ENCODE results near the gene SLC39A7. TPM values are rescaled to one million over a fixed set of nuclear protein-coding genes. Genes with fewer than 3 reads are reported as not detected.

Gene SLC39A7
- total and polyA plus RNA-seq, 8 donors = 71.9 to 149 (median 100) TPM

- H3K36me3 ChIP-seq = no peaks in the 10 kb centered on the region
- peak; percentile 39 to 49 for TF ChIP-seq CTCF (IDR thresholded peaks at IDR 0.05)
- DNase-seq = peak in 1 of 4 donors; percentile 26
- H3K4me1 ChIP-seq = no peaks in the 10 kb centered on the region
- no peak overlapping the region for H3K4me3 ChIP-seq
- intact Hi-C loops (cut with DNase I) = no loop called here
- no peaks in the 10 kb centered on the region for H3K27me3 ChIP-seq
- H3K27ac ChIP-seq = no peak overlapping the region
- ATAC-seq = peak; percentile 64
- no peaks in the 10 kb centered on the region for H3K9me3 ChIP-seq
These were observed 27.8 kb upstream of the SLC39A7 start for GRCh38 chr6:33172688-33173534.

DNA sequence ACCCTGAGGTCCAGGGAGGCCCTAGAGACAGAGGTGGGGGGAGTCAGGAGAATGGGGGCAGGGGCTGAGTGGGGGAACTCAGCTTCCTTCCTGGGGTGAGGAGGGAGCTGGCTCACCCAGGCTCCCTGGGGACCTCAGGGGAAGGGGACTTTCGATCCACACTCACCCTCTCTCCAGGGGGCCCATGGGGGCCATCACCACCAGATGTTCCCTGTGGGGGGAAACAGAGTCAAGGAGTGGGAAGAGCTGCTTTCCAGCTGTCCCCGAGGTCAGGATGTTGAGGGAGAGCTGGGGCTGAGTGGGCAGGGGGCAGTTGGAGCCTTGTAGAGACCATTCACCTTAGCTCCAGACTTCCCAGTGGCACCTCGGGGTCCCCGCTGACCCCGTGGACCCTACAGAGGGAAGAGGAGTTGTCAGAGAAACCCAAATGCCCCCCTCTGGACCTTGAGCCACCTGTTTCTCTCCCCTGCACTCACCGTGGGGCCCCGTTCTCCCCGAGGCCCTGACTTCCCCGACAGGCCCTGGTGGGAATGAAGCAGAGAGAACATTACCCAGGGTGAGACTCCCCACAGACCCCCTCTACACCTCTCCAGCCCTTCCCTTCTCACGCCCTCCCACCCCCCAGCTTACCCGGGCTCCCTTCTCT, 27.0 kb upstream of the SLC39A7 start:
- no peak for TF ChIP-seq CTCF (IDR thresholded peaks at IDR 0.05)
- DNase-seq = no peak
- no peak for ATAC-seq
- Histone ChIP-seq H3K36me3 (no peaks in the 10 kb centered on the region), H3K9me3 (no peaks in the 10 kb centered on the region), H3K4me1 (no peaks in the 10 kb centered on the region), H3K4me3 (no peak overlapping the region), H3K27ac (no peak overlapping the region), H3K27me3 (no peaks in the 10 kb centered on the region)
- intact Hi-C loops (cut with DNase I) = no loop called here

DNA sequence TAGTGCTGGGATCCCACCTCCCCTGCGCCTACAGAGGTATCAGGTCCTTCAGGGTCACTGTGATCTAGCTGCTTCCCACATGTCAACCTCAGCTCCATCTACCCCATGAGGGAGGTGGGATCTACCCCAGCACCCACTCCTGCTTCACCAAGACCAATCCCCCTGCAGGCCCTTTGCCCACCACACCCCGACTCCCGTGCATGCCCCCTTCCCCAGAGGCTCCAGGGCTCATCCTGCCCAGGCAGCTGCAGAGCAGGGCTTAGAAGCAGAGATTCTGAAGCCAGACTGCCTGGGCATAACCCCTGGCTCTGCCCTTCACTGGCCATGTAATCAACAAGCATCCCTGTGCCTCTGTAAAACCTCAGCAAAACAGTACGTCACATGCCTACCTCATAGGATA, 25.9 kb upstream of the SLC39A7 start:
- H3K4me1 ChIP-seq = no peaks in the 10 kb centered on the region
- no peak overlapping the region for H3K4me3 ChIP-seq
- no peaks in the 10 kb centered on the region for H3K9me3 ChIP-seq
- ATAC-seq = no peak
- intact Hi-C loops (cut with DNase I) = no loop called here
- no peak overlapping the region for H3K27ac ChIP-seq
- TF ChIP-seq CTCF (IDR thresholded peaks at IDR 0.05) = no peak
- DNase-seq = no peak
- H3K36me3 ChIP-seq = no peaks in the 10 kb centered on the region
- H3K27me3 ChIP-seq = no peaks in the 10 kb centered on the region

GRCh38 chr6:33175436-33176069, 25.1 kb upstream of the SLC39A7 start:
- Histone ChIP-seq H3K4me1 (no peaks in the 10 kb centered on the region), H3K36me3 (no peaks in the 10 kb centered on the region), H3K4me3 (no peak overlapping the region), H3K9me3 (no peaks in the 10 kb centered on the region), H3K27me3 (no peaks in the 10 kb centered on the region), H3K27ac (no peak overlapping the region)
- no peak for TF ChIP-seq CTCF (IDR thresholded peaks at IDR 0.05)
- ATAC-seq = no peak
- intact Hi-C loops (cut with DNase I) = no loop called here
- no peak for DNase-seq

- H3K36me3 ChIP-seq = no peaks in the 10 kb centered on the region
- H3K9me3 ChIP-seq = no peaks in the 10 kb centered on the region
- intact Hi-C loops (cut with DNase I) = no loop called here
- H3K4me3 ChIP-seq = no peak overlapping the region
- H3K27ac ChIP-seq = no peak overlapping the region
- no peak for ATAC-seq
- TF ChIP-seq CTCF (IDR thresholded peaks at IDR 0.05) = no peak
- H3K27me3 ChIP-seq = no peaks in the 10 kb centered on the region
- H3K4me1 ChIP-seq = no peaks in the 10 kb centered on the region
- no peak for DNase-seq
These were observed 23.8 kb upstream of the SLC39A7 start for GRCh38 chr6:33176906-33177305.
